Effector memory CD4-positive, alpha-beta T cell (primary cell): ENCODE data around the gene EIPR1.

Experiments
- DNase-seq, 3 donors: peaks; one replicate each; pipeline ENCODE4 v3.0.0-alpha.2; 2020
- H3K27ac ChIP-seq: 2 replicates; pipeline ENCODE4 v1.7.0; 2013; ENCODE audit warnings: mild to moderate bottlenecking, low read length, moderate library complexity; ENCODE audit not compliant: insufficient read depth, poor library complexity, severe bottlenecking
- H3K27me3 ChIP-seq: replicated peaks from 2 replicates; pipeline ENCODE4 v1.7.0; 2013; ENCODE audit warnings: mild to moderate bottlenecking, low read length; ENCODE audit not compliant: insufficient read depth, control insufficient read depth, poor library complexity, severe bottlenecking
- H3K36me3 ChIP-seq: 2 replicates; pipeline ENCODE4 v1.7.0; 2013; ENCODE audit warnings: mild to moderate bottlenecking, low read length, moderate library complexity; ENCODE audit not compliant: control insufficient read depth, insufficient read depth
- H3K4me1 ChIP-seq: 2 replicates; pipeline ENCODE4 v1.7.0; 2013; ENCODE audit warnings: low read length, mild to moderate bottlenecking; ENCODE audit not compliant: control insufficient read depth, insufficient read depth, poor library complexity, severe bottlenecking
- H3K4me3 ChIP-seq: 2 replicates; pipeline ENCODE4 v1.7.0; 2013; ENCODE audit warnings: low read length, low read depth, mild to moderate bottlenecking; ENCODE audit not compliant: insufficient read depth, poor library complexity, severe bottlenecking
- H3K9me3 ChIP-seq: 2 replicates; pipeline ENCODE4 v1.7.0; 2013; ENCODE audit warnings: mild to moderate bottlenecking, low read length, moderate library complexity; ENCODE audit not compliant: control insufficient read depth

EIPR1 gene

GRCh38 chr2:3277050-3277747 lies 100.4 kb downstream of the EIPR1 start:
- DNase-seq: no peak
- Histone ChIP-seq H3K27ac (no peak overlapping the region), H3K36me3 (no peaks in the 10 kb centered on the region), H3K9me3 (no peaks in the 10 kb centered on the region), H3K27me3 (no peaks in the 10 kb centered on the region), H3K4me3 (no peak overlapping the region), H3K4me1 (no peaks in the 10 kb centered on the region)

GRCh38 chr2:3272761-3273160 lies 104.9 kb downstream of the EIPR1 start:
- Histone ChIP-seq H3K4me3 (no peak overlapping the region), H3K36me3 (no peaks in the 10 kb centered on the region), H3K27me3 (no peaks in the 10 kb centered on the region), H3K9me3 (no peaks in the 10 kb centered on the region), H3K27ac (no peak overlapping the region), H3K4me1 (no peaks in the 10 kb centered on the region)
- DNase-seq: no peak

- Histone ChIP-seq H3K9me3 (no peaks in the 10 kb centered on the region), H3K4me3 (no peak overlapping the region), H3K4me1 (no peaks in the 10 kb centered on the region), H3K36me3 (no peaks in the 10 kb centered on the region), H3K27me3 (no peaks in the 10 kb centered on the region), H3K27ac (no peak overlapping the region)
- DNase-seq: no peak
These were observed 107.5 kb downstream of the EIPR1 start for GRCh38 chr2:3270095-3270478.

- no peaks in the 10 kb centered on the region for H3K9me3 ChIP-seq
- no peak overlapping the region for H3K4me3 ChIP-seq
- no peak overlapping the region for H3K27ac ChIP-seq
- DNase-seq: no peak
- H3K27me3 ChIP-seq: no peaks in the 10 kb centered on the region
- H3K4me1 ChIP-seq: no peaks in the 10 kb centered on the region
- no peaks in the 10 kb centered on the region for H3K36me3 ChIP-seq
These were observed 108.1 kb downstream of the EIPR1 start for GRCh38 chr2:3269425-3270094.

GRCh38 chr2:3268705-3269029 lies 109.0 kb downstream of the EIPR1 start:
- Histone ChIP-seq H3K4me3 (no peak overlapping the region), H3K27ac (no peak overlapping the region), H3K4me1 (no peaks in the 10 kb centered on the region), H3K27me3 (no peaks in the 10 kb centered on the region), H3K36me3 (no peaks in the 10 kb centered on the region), H3K9me3 (no peaks in the 10 kb centered on the region)
- no peak for DNase-seq

GRCh38 chr2:3267869-3268704 lies 109.5 kb downstream of the EIPR1 start:
- no peak overlapping the region for H3K27ac ChIP-seq
- H3K27me3 ChIP-seq: no peaks in the 10 kb centered on the region
- H3K4me1 ChIP-seq: no peaks in the 10 kb centered on the region
- no peak overlapping the region for H3K4me3 ChIP-seq
- no peaks in the 10 kb centered on the region for H3K9me3 ChIP-seq
- no peak for DNase-seq
- H3K36me3 ChIP-seq: no peaks in the 10 kb centered on the region

GRCh38 chr2:3266925-3267867 lies 110.4 kb downstream of the EIPR1 start:
- H3K9me3 ChIP-seq: no peaks in the 10 kb centered on the region
- H3K4me1 ChIP-seq: no peaks in the 10 kb centered on the region
- H3K27ac ChIP-seq: no peak overlapping the region
- H3K27me3 ChIP-seq: no peaks in the 10 kb centered on the region
- DNase-seq: no peak
- H3K4me3 ChIP-seq: no peak overlapping the region
- no peaks in the 10 kb centered on the region for H3K36me3 ChIP-seq

- Histone ChIP-seq H3K36me3 (no peaks in the 10 kb centered on the region), H3K27ac (no peak overlapping the region), H3K9me3 (no peaks in the 10 kb centered on the region), H3K4me3 (no peak overlapping the region), H3K27me3 (no peaks in the 10 kb centered on the region), H3K4me1 (no peaks in the 10 kb centered on the region)
- no peak for DNase-seq
These were observed 111.4 kb downstream of the EIPR1 start for GRCh38 chr2:3265981-3266924.

- Histone ChIP-seq H3K36me3 (no peaks in the 10 kb centered on the region), H3K4me1 (no peaks in the 10 kb centered on the region)
- no peak for DNase-seq
These were observed 112.1 kb downstream of the EIPR1 start for GRCh38 chr2:3265471-3265870.

More at GRCh38 chr2:3265471-3265870, 112.1 kb downstream of the EIPR1 start:
- H3K4me3 ChIP-seq: no peak overlapping the region
- H3K27ac ChIP-seq: no peak overlapping the region
- H3K27me3 ChIP-seq: no peaks in the 10 kb centered on the region
- no peaks in the 10 kb centered on the region for H3K9me3 ChIP-seq
